Natural killer cell (primary cell): ENCODE results near the gene CDH23. TPM values are rescaled to one million over a fixed set of nuclear protein-coding genes. Genes with fewer than 3 reads are reported as not detected.
A peak's percentile ranks its signal among the peaks of the same experiment; 100 is the strongest.

Experiments used
- ATAC-seq, 3 donors: fragments of 150-1000 bp in 2 of 3; fragments of 200-7000 bp in 1 of 3; cut with Tn5 transposase; 1 replicate in 1 of 3; 2 replicates in 2 of 3; pipeline ENCODE4 v1.10.0; 2021; ENCODE audit warnings: mild to moderate bottlenecking in 2 of 3, moderate library complexity in 2 of 3
- DNase-seq, 2 donors: peaks; one replicate each; pipeline versions ENCODE4 v3.0.0 to v3.0.0-alpha.2; 2013 to 2021; ENCODE audit warnings: mixed read lengths in 1 of 2
- H3K27ac ChIP-seq: one replicate; pipeline ENCODE4 v1.5.1; 2013; ENCODE audit warnings: mild to moderate bottlenecking, low read length
- H3K27me3 ChIP-seq: one replicate; pipeline ENCODE4 v1.6.1; 2013; ENCODE audit warnings: low read length; ENCODE audit not compliant: control insufficient read depth, insufficient read depth
- H3K36me3 ChIP-seq: one replicate; pipeline ENCODE4 v1.6.1; 2013; ENCODE audit warnings: low read length; ENCODE audit not compliant: control insufficient read depth, insufficient read depth
- H3K4me1 ChIP-seq: one replicate; pipeline ENCODE4 v1.6.1; 2013; ENCODE audit warnings: low read length; ENCODE audit not compliant: control insufficient read depth, insufficient read depth
- H3K4me3 ChIP-seq: one replicate; pipeline ENCODE4 v1.5.1; 2013; ENCODE audit warnings: low read length
- H3K9me3 ChIP-seq: one replicate; pipeline ENCODE4 v1.6.1; 2013; ENCODE audit warnings: low read length; ENCODE audit not compliant: control insufficient read depth, insufficient read depth
- H3K27ac Mint-ChIP-seq, 2 donors: one replicate each; pipeline ENCODE4 v1.8.0; 2022; ENCODE audit warnings: mild to moderate bottlenecking in 2 of 2, mixed read lengths in 2 of 2, moderate library complexity in 1 of 2
- H3K27me3 Mint-ChIP-seq, 2 donors: one replicate each; pipeline ENCODE4 v1.8.0; 2022; ENCODE audit warnings: low read depth in 2 of 2, mixed read lengths in 2 of 2
- H3K36me3 Mint-ChIP-seq: one replicate; pipeline ENCODE4 v1.8.0; 2022; ENCODE audit warnings: mixed read lengths
- H3K4me1 Mint-ChIP-seq, 2 donors: one replicate each; pipeline ENCODE4 v1.8.0; 2022; ENCODE audit warnings: mixed read lengths in 2 of 2
- H3K4me3 Mint-ChIP-seq: one replicate; pipeline ENCODE4 v1.8.0; 2022; ENCODE audit warnings: mild to moderate bottlenecking, moderate library complexity, mixed read lengths
- H3K9me3 Mint-ChIP-seq, 2 donors: one replicate each; pipeline ENCODE4 v1.8.0; 2022; ENCODE audit warnings: mixed read lengths in 2 of 2
- CTCF ChIP-seq: fragments of 200-600 bp; IDR thresholded peaks from one replicate; pipeline ENCODE4 v1.8.0; 2022; ENCODE audit warnings: antibody characterized with exemption
- WGBS: methylation state at CpG from one replicate; pipeline ENCODE4 v1.1.7; 2013; ENCODE audit warnings: missing lambda C conversion rate; ENCODE audit not compliant: insufficient coverage; 5-methylcytosine and 5-hydroxymethylcytosine counted together
- intact Hi-C: fragments of 100-400 bp; cut with micrococcal nuclease; formaldehyde crosslinking; loops from one replicate; pipeline ENCODE4 v1.14.2; 2022
- total RNA-seq, 4 donors: library from RNA; stranded (reverse); fragments of 120-200 nt in 1 of 4; gene quantifications; one replicate each; pipeline versions ENCODE4 v1.2.3 to v1.2.4, GENCODE V29; 2013 to 2022

Gene CDH23
- total RNA-seq = 1 to 10 TPM; 1.2 to 6.0 (median 4.3) TPM
- 5.0 TPM for total RNA-seq (2013)

- DNase-seq (peak in 1 of 2 donors; percentile 15), ATAC-seq (peak in 2 of 3 donors; percentile 48 to 52)
- Histone ChIP-seq H3K9me3 (no peaks in the 10 kb centered on the region), H3K27me3 (peaks cover 26% of the 10 kb centered on the region), H3K36me3 (no peaks in the 10 kb centered on the region), H3K27ac (no peak within 1 kb of the TSS), H3K4me3 (peak within 1 kb of the TSS; percentile 10), H3K4me1 (peaks cover 13% of the 10 kb centered on the region)
- Mint-ChIP-seq H3K4me3 (peak within 1 kb of the TSS; percentile 72), H3K36me3 (no peaks in the 10 kb centered on the region), H3K27me3 (peaks cover 45 to 60% of the 10 kb centered on the region in 2 donors), H3K27ac (no peak within 1 kb of the TSS), H3K9me3 (no peaks in the 10 kb centered on the region), H3K4me1 (peaks cover 5 to 13% of the 10 kb centered on the region in 2 donors)
- WGBS = under 1% methylated on average over 76 of the region's 91 CpGs
- intact Hi-C loops = no loop called here
- no peak for TF ChIP-seq CTCF
These were observed at the start of gene CDH23 for GRCh38 chr10:71396711-71397295. Gene CDH23, plus strand, starts transcription at chr10:71396920. Its CDS starts 42,912 bp downstream, at chr10:71439832.

GRCh38 chr10:71347587-71348395, 48.9 kb upstream of the CDH23 start:
- Mint-ChIP-seq H3K4me1 (peaks cover 0 to 8% of the 10 kb centered on the region in 2 donors), H3K4me3 (no peak overlapping the region), H3K36me3 (no peaks in the 10 kb centered on the region), H3K9me3 (no peaks in the 10 kb centered on the region), H3K27me3 (no peaks in the 10 kb centered on the region), H3K27ac (no peak overlapping the region)
- 93% methylated on average over 14 of the region's 14 CpGs for WGBS
- ATAC-seq (no peak), DNase-seq (no peak)
- intact Hi-C loops = no loop called here
- H3K36me3 ChIP-seq = peaks cover 2% of the 10 kb centered on the region
- no peaks in the 10 kb centered on the region for H3K27me3 ChIP-seq
- TF ChIP-seq CTCF = no peak
- no peak overlapping the region for H3K4me3 ChIP-seq
- no peak overlapping the region for H3K27ac ChIP-seq
- H3K4me1 ChIP-seq = peaks cover 6% of the 10 kb centered on the region
- H3K9me3 ChIP-seq = no peaks in the 10 kb centered on the region

GRCh38 chr10:71348850-71349249, 47.9 kb upstream of the CDH23 start:
- TF ChIP-seq CTCF = no peak
- H3K4me1 ChIP-seq = peaks cover 3% of the 10 kb centered on the region
- no peaks in the 10 kb centered on the region for H3K27me3 ChIP-seq
- peaks cover 3% of the 10 kb centered on the region for H3K36me3 ChIP-seq
- H3K9me3 ChIP-seq = no peaks in the 10 kb centered on the region
- no peak overlapping the region for H3K4me3 ChIP-seq
- H3K4me1 Mint-ChIP-seq = peaks cover 0 to 8% of the 10 kb centered on the region in 2 donors
- H3K9me3 Mint-ChIP-seq = no peaks in the 10 kb centered on the region
- WGBS = 100% methylated on average over 1 of the region's 1 CpG
- no peak for ATAC-seq
- no peak overlapping the region for H3K27ac Mint-ChIP-seq
- H3K27me3 Mint-ChIP-seq = no peaks in the 10 kb centered on the region
- no peak overlapping the region for H3K4me3 Mint-ChIP-seq
- intact Hi-C loops = no loop called here
- H3K27ac ChIP-seq = no peak overlapping the region
- H3K36me3 Mint-ChIP-seq = no peaks in the 10 kb centered on the region
- no peak for DNase-seq
